Mesothelial cell of epicardium (in vitro differentiated cells): Measurements from ENCODE around the gene MAP3K9. TPM values are rescaled to one million over a fixed set of nuclear protein-coding genes. Genes with fewer than 3 reads are reported as not detected.
"Not testable (repeated sequence)": the region's sequence is repeated elsewhere in the genome, so short reads cannot be mapped to it uniquely, and the experiment has no call there.

ENCODE experiments used
- DNase-seq, 2 experiments: peaks; one replicate each; pipeline ENCODE4 v3.0.0; 2021; ENCODE audit warnings: low spot score in 2 of 2; ENCODE audit not compliant: unreplicated experiment in 2 of 2
- H3K27ac Mint-ChIP-seq: 2 replicates; pipeline ENCODE4 v1.8.0; 2021; ENCODE audit warnings: mixed read lengths
- H3K27me3 Mint-ChIP-seq: 2 replicates; pipeline ENCODE4 v1.8.0; 2021; ENCODE audit warnings: low read depth, mixed read lengths
- H3K36me3 Mint-ChIP-seq: 2 replicates; pipeline ENCODE4 v1.8.0; 2021; ENCODE audit warnings: mixed read lengths
- H3K4me1 Mint-ChIP-seq: 2 replicates; pipeline ENCODE4 v1.8.0; 2021; ENCODE audit warnings: mixed read lengths
- H3K4me3 Mint-ChIP-seq: 2 replicates; pipeline ENCODE4 v1.8.0; 2021; ENCODE audit warnings: mild to moderate bottlenecking, moderate library complexity, mixed read lengths
- H3K9me3 Mint-ChIP-seq: 2 replicates; pipeline ENCODE4 v1.8.0; 2021; ENCODE audit warnings: mixed read lengths
- CTCF ChIP-seq: fragments of 200-600 bp; sonication (generic); IDR thresholded peaks from one replicate; pipeline ENCODE4 v1.5.0; 2021; ENCODE audit warnings: antibody characterized with exemption; ENCODE audit not compliant: unreplicated experiment
- total RNA-seq: library from RNA; stranded (reverse); gene quantifications from 3 replicates; pipeline ENCODE4 v1.2.1, GENCODE V29; 2021

MAP3K9 gene
- total RNA-seq, 1 donor from 2014 or later, result 9.5 TPM

- Mint-ChIP-seq H3K4me1 (peaks cover 6% of the 10 kb centered on the region), H3K4me3 (no peak overlapping the region), H3K27ac (no peak overlapping the region), H3K9me3 (no peaks in the 10 kb centered on the region), H3K36me3 (no peaks in the 10 kb centered on the region), H3K27me3 (no peaks in the 10 kb centered on the region)
- no peak for DNase-seq
- TF ChIP-seq CTCF, result no peak
Measured at GRCh38 chr14:70708717-70709570, 100.4 kb downstream of the MAP3K9 start.

- no peaks in the 10 kb centered on the region for H3K27me3 Mint-ChIP-seq
- no peaks in the 10 kb centered on the region for H3K4me1 Mint-ChIP-seq
- TF ChIP-seq CTCF, result no peak
- H3K36me3 Mint-ChIP-seq, result no peaks in the 10 kb centered on the region
- no peak for DNase-seq
- H3K4me3 Mint-ChIP-seq, result no peak overlapping the region
- H3K27ac Mint-ChIP-seq, result no peak overlapping the region
- H3K9me3 Mint-ChIP-seq, result no peaks in the 10 kb centered on the region
Measured at GRCh38 chr14:70707138-70708038, 101.9 kb downstream of the MAP3K9 start.

- H3K27me3 Mint-ChIP-seq, result peaks cover 6% of the 10 kb centered on the region
- no peak overlapping the region for H3K27ac Mint-ChIP-seq
- no peak for TF ChIP-seq CTCF
- no peaks in the 10 kb centered on the region for H3K36me3 Mint-ChIP-seq
- H3K4me3 Mint-ChIP-seq, result no peak overlapping the region
- no peaks in the 10 kb centered on the region for H3K4me1 Mint-ChIP-seq
- H3K9me3 Mint-ChIP-seq, result no peaks in the 10 kb centered on the region
- DNase-seq, result no peak
Measured at GRCh38 chr14:70706177-70706576, 103.1 kb downstream of the MAP3K9 start.

GRCh38 chr14:70704960-70705359, 104.4 kb downstream of the MAP3K9 start:
- DNase-seq, result no peak
- Mint-ChIP-seq H3K4me3 (no peak overlapping the region), H3K27ac (no peak overlapping the region), H3K36me3 (no peaks in the 10 kb centered on the region), H3K9me3 (no peaks in the 10 kb centered on the region), H3K4me1 (no peaks in the 10 kb centered on the region), H3K27me3 (peaks cover 11% of the 10 kb centered on the region)
- TF ChIP-seq CTCF, result no peak

- not testable (repeated sequence) for H3K4me1 Mint-ChIP-seq, H3K9me3 Mint-ChIP-seq, H3K27ac Mint-ChIP-seq, H3K4me3 Mint-ChIP-seq, DNase-seq, H3K36me3 Mint-ChIP-seq
- H3K27me3 Mint-ChIP-seq, result peaks cover 11% of the 10 kb centered on the region
Measured at GRCh38 chr14:70703621-70704168, 105.6 kb downstream of the MAP3K9 start.
